ENCODE measurements around the gene MDGA2. TPM values are rescaled to one million over a fixed set of nuclear protein-coding genes. Genes with fewer than 3 reads are reported as not detected.

The MDGA2 gene
- total RNA-seq, 1 donor from 2014 or later, result 2.4 TPM

DNA sequence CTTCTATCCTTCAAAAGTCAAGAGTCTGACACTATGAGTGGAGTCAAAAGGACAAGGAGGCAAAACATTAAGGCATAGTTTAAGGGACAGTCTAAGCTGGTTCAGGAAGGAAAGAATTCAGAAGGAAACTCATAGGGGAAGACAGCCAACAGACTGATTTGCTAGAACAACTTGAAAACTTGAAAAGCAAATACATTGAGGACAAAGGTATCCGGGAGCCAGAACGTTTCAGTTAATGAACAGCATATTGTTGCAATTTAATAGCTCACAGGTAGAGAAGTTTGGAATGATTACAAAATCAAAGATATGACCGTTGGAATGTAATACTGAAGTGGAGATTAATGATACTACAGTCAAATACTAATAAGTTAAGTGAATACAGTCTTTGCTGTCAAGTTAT lies 711.0 kb downstream of the MDGA2 start:
- Histone ChIP-seq H3K9me3 (ENCODE audit: insufficient read depth, low read depth, low read length) (no peaks in the 10 kb centered on the region), H3K27me3 (ENCODE audit: insufficient read depth, low read length) (no peaks in the 10 kb centered on the region), H4K20me1 (ENCODE audit: insufficient read depth, low read length) (no peaks in the 10 kb centered on the region), H3K4me3 (ENCODE audit: insufficient read depth, low read depth, low read length) (no peak overlapping the region), H3K4me2 (ENCODE audit: low read length) (no peak overlapping the region), H3K36me3 (ENCODE audit: insufficient read depth, low read length) (no peaks in the 10 kb centered on the region), H3K9ac (ENCODE audit: low read length) (no peak overlapping the region), H2AFZ (ENCODE audit: low read depth, low read length) (no peak overlapping the region), H3K27ac (ENCODE audit: low read depth, low read length) (no peak overlapping the region), H3K79me2 (ENCODE audit: insufficient read depth, low read length) (no peaks in the 10 kb centered on the region), H3K4me1 (ENCODE audit: insufficient read depth, low read length) (no peaks in the 10 kb centered on the region)
- Mint-ChIP-seq H3K27ac (ENCODE audit: unreplicated experiment) (no peak overlapping the region), H3K27me3 (ENCODE audit: low read depth, unreplicated experiment) (no peaks in the 10 kb centered on the region), H3K4me3 (ENCODE audit: unreplicated experiment) (no peak overlapping the region), H3K9me3 (ENCODE audit: unreplicated experiment) (no peaks in the 10 kb centered on the region), H3K4me1 (ENCODE audit: low read depth, unreplicated experiment) (no peaks in the 10 kb centered on the region), H3K36me3 (ENCODE audit: low read depth, unreplicated experiment) (no peaks in the 10 kb centered on the region)
- DNase-seq (ENCODE audit: low read depth) (no peak), FAIRE-seq (no peak)
- TF ChIP-seq, protein P1, sequence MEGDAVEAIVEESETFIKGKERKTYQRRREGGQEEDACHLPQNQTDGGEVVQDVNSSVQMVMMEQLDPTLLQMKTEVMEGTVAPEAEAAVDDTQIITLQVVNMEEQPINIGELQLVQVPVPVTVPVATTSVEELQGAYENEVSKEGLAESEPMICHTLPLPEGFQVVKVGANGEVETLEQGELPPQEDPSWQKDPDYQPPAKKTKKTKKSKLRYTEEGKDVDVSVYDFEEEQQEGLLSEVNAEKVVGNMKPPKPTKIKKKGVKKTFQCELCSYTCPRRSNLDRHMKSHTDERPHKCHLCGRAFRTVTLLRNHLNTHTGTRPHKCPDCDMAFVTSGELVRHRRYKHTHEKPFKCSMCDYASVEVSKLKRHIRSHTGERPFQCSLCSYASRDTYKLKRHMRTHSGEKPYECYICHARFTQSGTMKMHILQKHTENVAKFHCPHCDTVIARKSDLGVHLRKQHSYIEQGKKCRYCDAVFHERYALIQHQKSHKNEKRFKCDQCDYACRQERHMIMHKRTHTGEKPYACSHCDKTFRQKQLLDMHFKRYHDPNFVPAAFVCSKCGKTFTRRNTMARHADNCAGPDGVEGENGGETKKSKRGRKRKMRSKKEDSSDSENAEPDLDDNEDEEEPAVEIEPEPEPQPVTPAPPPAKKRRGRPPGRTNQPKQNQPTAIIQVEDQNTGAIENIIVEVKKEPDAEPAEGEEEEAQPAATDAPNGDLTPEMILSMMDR (IDR thresholded peaks at IDR 0.05; ENCODE audit: insufficient read depth, low read depth, low read length), result no peak
- TF ChIP-seq EZH2 (IDR thresholded peaks at IDR 0.05; ENCODE audit: insufficient read depth, low read length), result no peak

DNA sequence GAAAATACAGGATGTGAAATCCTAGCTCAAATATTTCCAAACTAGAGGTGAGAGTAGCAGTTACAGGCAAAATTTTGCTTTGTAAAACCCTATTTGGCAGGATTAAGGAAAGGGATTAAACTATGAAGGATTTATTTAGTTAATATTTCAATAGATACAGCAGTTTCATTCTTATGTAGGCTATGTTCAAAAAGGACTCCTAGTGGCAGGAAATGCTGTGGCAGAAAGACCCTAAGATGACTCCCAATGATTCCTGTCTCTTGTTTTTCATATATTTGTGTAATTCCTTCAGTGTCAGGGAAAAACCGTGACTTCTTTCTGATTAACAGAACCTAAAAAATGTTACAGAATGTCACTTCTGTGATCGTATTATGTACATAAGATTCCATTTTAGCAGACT lies 724.3 kb downstream of the MDGA2 start:
- TF ChIP-seq EZH2 (IDR thresholded peaks at IDR 0.05; ENCODE audit: insufficient read depth, low read length), result no peak
- TF ChIP-seq, protein P1 (IDR thresholded peaks at IDR 0.05; ENCODE audit: insufficient read depth, low read depth, low read length), result no peak
- H3K4me1 ChIP-seq (ENCODE audit: insufficient read depth, low read length), result no peaks in the 10 kb centered on the region
- no peak overlapping the region for H3K9ac ChIP-seq (ENCODE audit: low read length)
- no peak overlapping the region for H3K4me2 ChIP-seq (ENCODE audit: low read length)
- Mint-ChIP-seq H3K36me3 (ENCODE audit: low read depth, unreplicated experiment) (no peaks in the 10 kb centered on the region), H3K9me3 (ENCODE audit: unreplicated experiment) (no peaks in the 10 kb centered on the region), H3K27ac (ENCODE audit: unreplicated experiment) (no peak overlapping the region), H3K4me1 (ENCODE audit: low read depth, unreplicated experiment) (no peaks in the 10 kb centered on the region), H3K27me3 (ENCODE audit: low read depth, unreplicated experiment) (no peaks in the 10 kb centered on the region), H3K4me3 (ENCODE audit: unreplicated experiment) (no peak overlapping the region)
- no peaks in the 10 kb centered on the region for H4K20me1 ChIP-seq (ENCODE audit: insufficient read depth, low read length)
- H3K4me3 ChIP-seq (ENCODE audit: insufficient read depth, low read depth, low read length), result no peak overlapping the region
- H3K9me3 ChIP-seq (ENCODE audit: insufficient read depth, low read depth, low read length), result no peaks in the 10 kb centered on the region
- no peaks in the 10 kb centered on the region for H3K36me3 ChIP-seq (ENCODE audit: insufficient read depth, low read length)
- FAIRE-seq (peak; percentile 9), DNase-seq (ENCODE audit: low read depth) (no peak)
- no peak overlapping the region for H2AFZ ChIP-seq (ENCODE audit: low read depth, low read length)
- H3K27me3 ChIP-seq (ENCODE audit: insufficient read depth, low read length), result no peaks in the 10 kb centered on the region
- H3K27ac ChIP-seq (ENCODE audit: low read depth, low read length), result no peak overlapping the region
- H3K79me2 ChIP-seq (ENCODE audit: insufficient read depth, low read length), result no peaks in the 10 kb centered on the region

DNA sequence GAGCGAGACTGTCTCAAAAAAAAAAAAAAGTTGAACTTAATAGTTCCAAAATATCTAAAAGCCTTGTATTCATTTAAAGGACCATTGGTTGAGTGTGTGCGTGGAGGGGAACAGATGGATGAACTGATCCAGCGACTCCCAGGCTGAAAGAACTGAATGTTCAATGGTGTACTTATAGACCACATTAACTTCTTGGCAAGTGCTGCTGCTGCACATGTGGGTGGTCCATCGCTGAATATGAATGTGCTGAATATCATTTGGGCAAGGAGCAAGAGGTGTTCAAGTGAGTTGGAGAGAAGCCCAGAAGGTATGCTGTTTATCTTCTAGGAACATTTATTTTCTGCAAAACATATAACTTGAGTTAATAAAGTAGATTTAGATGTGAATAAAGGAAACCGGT lies 734.8 kb downstream of the MDGA2 start:
- no peak overlapping the region for H2AFZ ChIP-seq (ENCODE audit: low read depth, low read length)
- Mint-ChIP-seq H3K4me1 (ENCODE audit: low read depth, unreplicated experiment) (no peaks in the 10 kb centered on the region), H3K27ac (ENCODE audit: unreplicated experiment) (no peak overlapping the region), H3K9me3 (ENCODE audit: unreplicated experiment) (no peaks in the 10 kb centered on the region), H3K4me3 (ENCODE audit: unreplicated experiment) (no peak overlapping the region), H3K36me3 (ENCODE audit: low read depth, unreplicated experiment) (no peaks in the 10 kb centered on the region), H3K27me3 (ENCODE audit: low read depth, unreplicated experiment) (no peaks in the 10 kb centered on the region)
- H3K9me3 ChIP-seq (ENCODE audit: insufficient read depth, low read depth, low read length), result no peaks in the 10 kb centered on the region
- H3K27me3 ChIP-seq (ENCODE audit: insufficient read depth, low read length), result no peaks in the 10 kb centered on the region
- FAIRE-seq, result no peak
- no peaks in the 10 kb centered on the region for H3K4me1 ChIP-seq (ENCODE audit: insufficient read depth, low read length)
- no peak for DNase-seq (ENCODE audit: low read depth)
- H3K79me2 ChIP-seq (ENCODE audit: insufficient read depth, low read length), result no peaks in the 10 kb centered on the region
- no peak overlapping the region for H3K4me3 ChIP-seq (ENCODE audit: insufficient read depth, low read depth, low read length)
- TF ChIP-seq, protein P1 (IDR thresholded peaks at IDR 0.05; ENCODE audit: insufficient read depth, low read depth, low read length), result no peak
- no peak for TF ChIP-seq EZH2 (IDR thresholded peaks at IDR 0.05; ENCODE audit: insufficient read depth, low read length)
- H3K27ac ChIP-seq (ENCODE audit: low read depth, low read length), result no peak overlapping the region
- no peaks in the 10 kb centered on the region for H4K20me1 ChIP-seq (ENCODE audit: insufficient read depth, low read length)
- H3K4me2 ChIP-seq (ENCODE audit: low read length), result no peak overlapping the region
- H3K9ac ChIP-seq (ENCODE audit: low read length), result no peak overlapping the region
- H3K36me3 ChIP-seq (ENCODE audit: insufficient read depth, low read length), result no peaks in the 10 kb centered on the region
